Skin epidermis (tissue), 12 donors: ENCODE data around the gene ALG6.
"Not testable (repeated sequence)": the region's sequence is repeated elsewhere in the genome, so short reads cannot be mapped to it uniquely, and the experiment has no call there.

ENCODE experiments used
- H3K27ac ChIP-seq, 21 experiments: fragments of 200-600 bp; sonication (generic) in 11 of 21; one replicate each; pipeline ENCODE4 v1.5.0; 2020; ENCODE audit warnings: mild to moderate bottlenecking in 3 of 21, inconsistent platforms in 2 of 21, moderate library complexity in 2 of 21
- H3K4me3 ChIP-seq, 7 experiments: fragments of 200-600 bp; sonication (generic) in 2 of 7; one replicate each; pipeline ENCODE4 v1.5.0; 2020; ENCODE audit warnings: inconsistent platforms in 2 of 7, mild to moderate bottlenecking in 2 of 7, moderate library complexity in 1 of 7

The ALG6 gene

DNA sequence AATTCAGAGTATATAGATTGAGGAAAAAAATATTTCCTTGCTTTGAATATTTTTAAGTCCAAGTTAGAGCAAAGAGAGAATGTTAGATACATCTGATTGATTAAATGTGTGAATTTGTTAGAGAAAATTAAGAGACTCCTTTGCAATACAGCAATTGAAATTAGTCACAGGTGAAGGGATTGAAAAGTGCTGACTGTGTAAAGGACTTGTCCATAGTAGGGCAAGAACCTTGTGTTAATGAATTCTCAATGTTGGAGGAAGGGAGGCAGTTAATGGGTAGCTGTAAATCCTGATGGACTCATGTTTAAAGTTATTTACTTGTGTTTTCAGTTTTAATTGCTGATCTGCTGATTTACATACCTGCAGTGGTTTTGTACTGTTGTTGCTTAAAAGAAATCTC is 38.6 kb downstream of the ALG6 start:
- H3K4me3 ChIP-seq = no peak overlapping the region
- H3K27ac ChIP-seq = no peak overlapping the region

DNA sequence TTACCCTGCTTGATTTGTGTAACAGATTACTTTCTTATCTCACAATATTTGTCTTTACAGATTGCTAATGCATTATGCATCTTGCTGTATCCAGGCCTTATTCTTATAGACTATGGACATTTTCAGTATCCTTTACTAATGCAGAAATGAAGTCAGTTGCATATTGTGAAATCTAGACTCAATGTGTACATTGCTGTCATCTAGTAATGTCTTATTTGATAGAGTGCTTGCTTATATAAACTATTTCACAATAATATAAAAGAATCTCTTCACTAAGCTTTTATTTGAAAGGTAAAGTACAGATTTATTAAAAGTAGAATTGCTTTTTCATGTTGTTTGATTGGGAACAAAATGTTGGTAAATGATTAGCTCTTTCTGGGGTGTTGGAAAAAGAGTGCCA is 39.6 kb downstream of the ALG6 start:
- Histone ChIP-seq H3K4me3 (no peak overlapping the region), H3K27ac (no peak overlapping the region)

DNA sequence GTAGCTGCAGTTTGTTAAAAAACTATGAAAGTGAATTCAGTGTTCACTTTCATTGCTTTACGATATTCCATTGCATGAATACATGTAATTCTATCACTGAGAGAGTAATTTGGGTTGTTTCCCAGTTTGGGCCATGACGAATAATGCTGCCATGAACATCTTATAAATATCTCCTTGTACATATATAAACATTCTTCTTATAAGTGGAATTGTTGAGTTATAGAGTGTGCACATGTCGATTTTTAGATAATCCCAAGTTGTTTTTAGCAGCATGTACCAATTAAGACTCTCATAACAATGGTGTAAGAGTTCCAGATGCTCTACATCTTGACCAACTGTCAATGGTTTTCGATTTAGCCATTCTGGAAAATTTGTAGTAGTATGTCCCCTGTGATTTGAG is 40.9 kb downstream of the ALG6 start:
- Histone ChIP-seq H3K27ac (no peak overlapping the region), H3K4me3 (no peak overlapping the region)

DNA sequence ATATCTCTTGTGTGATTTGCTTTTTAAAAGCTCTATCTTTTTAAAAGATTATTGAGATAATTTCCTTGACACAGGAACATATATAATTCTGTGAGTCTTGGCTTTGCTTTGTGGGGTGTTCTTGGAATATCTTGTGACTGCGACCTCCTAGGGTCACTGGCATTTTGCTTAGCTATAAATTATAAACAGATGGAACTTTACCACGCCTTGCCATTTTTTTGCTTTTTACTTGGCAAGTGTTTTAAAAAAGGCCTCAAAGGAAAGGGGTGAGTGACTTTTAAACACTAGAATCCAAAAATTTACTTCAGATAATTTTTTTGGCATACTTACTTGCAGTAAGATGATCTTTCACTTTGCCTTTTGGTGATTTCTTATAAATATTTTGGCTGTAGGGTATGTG is 43.6 kb downstream of the ALG6 start:
- no peak overlapping the region for H3K4me3 ChIP-seq
- H3K27ac ChIP-seq = no peak overlapping the region

DNA sequence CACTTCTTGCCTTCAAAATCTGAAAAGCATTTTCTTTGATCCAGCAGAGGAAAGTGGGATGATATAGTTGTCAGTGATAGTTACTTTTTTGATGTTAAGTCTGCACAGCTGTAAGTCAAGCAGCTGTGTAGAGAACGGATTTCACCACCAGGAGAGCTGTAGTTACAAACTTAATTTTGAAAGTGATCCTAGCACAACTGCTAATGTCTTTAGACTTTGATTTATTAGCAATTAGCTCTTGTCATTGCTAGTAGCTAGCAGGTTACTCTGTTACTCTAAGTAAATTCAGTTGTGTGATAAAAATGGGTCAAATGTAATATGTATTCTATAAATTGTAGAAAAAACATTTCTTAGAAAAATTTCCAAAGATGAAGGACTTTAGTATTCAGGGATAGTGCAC is 46.0 kb downstream of the ALG6 start:
- H3K4me3 ChIP-seq = no peak overlapping the region

DNA sequence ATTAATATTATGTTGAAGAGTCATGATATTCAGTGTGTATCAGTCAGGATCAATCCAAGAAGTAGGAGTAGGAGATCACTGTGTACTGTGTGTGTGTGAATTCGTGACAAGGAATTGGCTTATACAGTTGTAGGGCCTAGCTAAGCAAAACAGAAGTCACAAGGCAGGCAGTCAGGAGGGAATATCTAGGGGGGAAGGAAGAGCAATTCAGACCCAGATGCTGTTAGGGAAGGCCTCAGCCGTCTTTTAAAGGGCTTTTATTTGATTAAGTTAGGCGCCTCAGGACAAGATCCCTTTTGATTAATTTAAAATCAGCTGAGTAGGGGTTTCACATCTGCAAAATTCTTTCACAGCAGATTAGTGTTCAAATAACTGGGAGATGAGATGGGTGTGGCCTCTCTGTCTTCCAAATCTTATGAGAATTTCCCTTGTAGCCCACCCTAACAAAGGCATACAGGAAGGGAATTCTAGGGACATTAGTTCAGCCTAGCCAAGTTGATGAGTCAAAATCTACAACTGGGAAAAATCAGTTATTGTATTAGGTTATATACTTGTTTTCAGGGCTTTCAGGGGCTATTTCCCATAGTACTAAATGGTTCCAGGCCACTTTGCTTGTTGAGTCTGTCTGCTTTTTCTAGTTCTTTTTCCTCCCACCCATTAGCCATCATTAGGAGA is 47.4 kb downstream of the ALG6 start:
- H3K27ac ChIP-seq = peak overlapping the region in 1 of 21 experiments; percentile 4
- no peak overlapping the region for H3K4me3 ChIP-seq

More for the DNA sequence above, 46.0 kb downstream of the ALG6 start:
- H3K27ac ChIP-seq = no peak overlapping the region

DNA sequence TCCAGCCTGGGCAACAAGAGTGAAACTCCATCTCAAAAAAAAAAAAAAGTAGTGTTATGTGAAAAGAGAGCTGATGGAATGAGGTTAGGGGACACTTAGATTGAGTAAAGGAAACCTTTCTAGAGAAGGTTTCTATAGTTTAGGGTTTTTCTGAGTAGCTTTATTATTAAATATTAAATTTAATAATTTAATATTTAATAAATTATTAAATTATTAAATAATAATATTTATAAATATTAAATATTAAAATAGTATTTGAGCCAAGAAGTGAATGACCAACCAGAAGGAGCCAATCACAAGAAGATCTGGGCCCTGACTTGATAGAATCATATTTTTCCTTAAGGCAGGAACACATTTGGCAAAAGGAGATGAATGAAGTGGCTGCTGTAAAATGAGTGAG is 50.7 kb downstream of the ALG6 start:
- Histone ChIP-seq H3K27ac (no peak overlapping the region), H3K4me3 (no peak overlapping the region)

GRCh38 chr1:63420746-63421145 is 53.3 kb downstream of the ALG6 start:
- H3K27ac ChIP-seq, H3K4me3 ChIP-seq: not testable (repeated sequence)

- no peak overlapping the region for H3K27ac ChIP-seq
- H3K4me3 ChIP-seq = no peak overlapping the region
Observed at GRCh38 chr1:63423649-63424048, 56.2 kb downstream of the ALG6 start.

GRCh38 chr1:63428815-63429214 is 61.4 kb downstream of the ALG6 start:
- no peak overlapping the region for H3K4me3 ChIP-seq
- H3K27ac ChIP-seq = no peak overlapping the region

- Histone ChIP-seq H3K4me3 (no peak overlapping the region), H3K27ac (no peak overlapping the region)
Observed at GRCh38 chr1:63429281-63429680, 61.9 kb downstream of the ALG6 start.

DNA sequence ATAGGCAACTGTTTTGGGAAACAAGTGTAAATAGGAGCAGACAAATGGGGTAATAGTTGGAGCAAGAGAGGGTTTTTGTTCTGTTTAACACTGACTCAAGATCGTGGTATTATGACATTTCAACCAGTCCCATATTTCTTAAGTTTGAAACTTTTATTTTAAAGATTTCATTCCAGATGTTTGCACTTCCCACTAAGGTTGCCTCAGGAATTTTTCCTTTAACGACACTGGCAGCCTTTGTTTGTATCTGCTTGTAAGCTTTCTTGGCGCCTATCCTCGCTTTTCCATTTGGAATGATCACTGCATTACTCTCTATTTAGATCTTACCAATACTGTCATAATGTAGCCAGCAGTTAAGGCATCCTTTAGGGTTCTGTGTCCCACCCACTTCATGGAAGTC is 67.7 kb downstream of the ALG6 start:
- Histone ChIP-seq H3K27ac (no peak overlapping the region), H3K4me3 (no peak overlapping the region)

GRCh38 chr1:63442141-63442475 is 74.7 kb downstream of the ALG6 start:
- Histone ChIP-seq H3K4me3 (no peak overlapping the region), H3K27ac (no peak overlapping the region)

DNA sequence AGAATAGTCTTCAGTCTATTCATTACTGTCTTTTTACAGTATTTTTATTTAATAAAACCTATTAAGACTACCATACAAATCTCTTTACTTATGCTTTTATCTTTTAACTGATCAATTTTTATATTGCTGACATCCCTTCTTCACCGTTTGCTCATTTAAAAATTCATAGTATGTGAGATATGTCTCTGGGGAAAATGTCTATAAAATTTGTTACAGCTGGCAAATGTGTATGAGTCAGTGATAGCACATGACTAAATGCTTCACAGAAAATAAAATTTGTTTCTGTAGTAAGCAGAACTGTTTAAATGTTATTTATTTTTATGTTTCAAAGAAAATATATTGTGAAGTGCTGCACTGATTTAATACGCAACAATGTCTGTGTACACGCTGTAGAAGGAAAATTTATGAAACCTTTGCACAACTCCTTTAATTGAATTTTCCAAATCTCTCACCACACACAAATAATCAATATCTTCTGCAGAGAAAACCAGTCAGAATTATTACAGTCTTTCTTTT is 81.4 kb downstream of the ALG6 start:
- no peak overlapping the region for H3K4me3 ChIP-seq
- no peak overlapping the region for H3K27ac ChIP-seq

DNA sequence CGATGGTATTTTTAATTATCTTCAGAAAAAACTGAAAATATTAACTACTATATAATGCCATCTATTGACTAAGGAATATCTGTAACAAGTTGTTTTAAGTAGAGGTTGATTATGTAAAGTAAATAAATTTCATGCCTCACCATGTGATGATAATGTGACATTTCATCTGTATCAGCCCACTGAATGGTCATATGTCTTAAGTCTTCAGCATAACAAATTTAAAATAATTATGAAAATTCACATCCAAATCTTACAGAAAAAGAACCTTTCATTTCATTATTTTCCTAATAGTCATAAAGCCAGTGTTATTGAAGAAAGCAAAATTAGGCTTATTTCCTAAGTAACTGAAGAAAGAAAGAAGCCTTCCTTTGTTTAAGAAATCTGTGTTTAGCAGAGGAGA is 83.0 kb downstream of the ALG6 start:
- Histone ChIP-seq H3K4me3 (no peak overlapping the region), H3K27ac (no peak overlapping the region)

DNA sequence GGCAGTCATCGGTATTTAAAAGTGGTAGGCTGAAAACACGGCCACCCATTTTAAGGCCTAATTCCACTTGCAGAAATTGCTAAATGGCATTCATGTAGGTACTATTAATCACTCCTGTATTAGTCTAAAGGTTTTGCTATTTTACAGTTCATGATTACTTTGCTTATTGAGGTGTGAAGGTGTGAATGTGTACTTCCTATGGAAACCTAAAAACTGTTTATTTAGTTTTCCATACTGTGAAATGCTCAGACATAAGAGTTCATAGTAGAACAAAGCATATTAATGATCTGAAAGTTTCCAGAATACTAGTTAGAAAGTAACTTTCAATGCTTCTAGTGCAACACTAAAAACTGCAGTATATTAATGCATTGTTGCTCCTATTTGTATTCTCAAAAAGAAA is 85.8 kb downstream of the ALG6 start:
- H3K27ac ChIP-seq = no peak overlapping the region

GRCh38 chr1:63454269-63454668 is 86.8 kb downstream of the ALG6 start:
- H3K27ac ChIP-seq = no peak overlapping the region
- no peak overlapping the region for H3K4me3 ChIP-seq

More for the DNA sequence above, 85.8 kb downstream of the ALG6 start:
- H3K4me3 ChIP-seq = no peak overlapping the region

DNA sequence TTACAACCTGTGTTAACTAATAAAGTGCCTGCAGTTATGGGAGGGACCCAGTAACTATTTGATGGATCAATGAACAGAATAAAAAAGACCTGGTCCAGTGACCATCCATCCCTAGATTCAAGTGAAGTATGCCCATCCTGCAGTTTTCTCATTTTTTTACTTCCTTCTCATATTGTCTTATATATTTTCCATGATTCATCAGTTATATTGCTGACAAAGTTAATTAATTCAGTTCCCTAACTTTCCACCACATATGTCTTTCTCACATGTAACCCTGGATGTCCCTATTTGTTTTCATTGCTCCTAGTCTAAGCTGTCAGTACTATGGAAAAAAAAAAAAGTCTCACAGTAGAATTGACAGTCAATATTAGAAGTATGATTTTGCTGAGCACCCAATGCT is 91.3 kb downstream of the ALG6 start:
- no peak overlapping the region for H3K27ac ChIP-seq
- no peak overlapping the region for H3K4me3 ChIP-seq

GRCh38 chr1:63461661-63462230 is 94.3 kb downstream of the ALG6 start:
- Histone ChIP-seq H3K27ac (no peak overlapping the region), H3K4me3 (no peak overlapping the region)

DNA sequence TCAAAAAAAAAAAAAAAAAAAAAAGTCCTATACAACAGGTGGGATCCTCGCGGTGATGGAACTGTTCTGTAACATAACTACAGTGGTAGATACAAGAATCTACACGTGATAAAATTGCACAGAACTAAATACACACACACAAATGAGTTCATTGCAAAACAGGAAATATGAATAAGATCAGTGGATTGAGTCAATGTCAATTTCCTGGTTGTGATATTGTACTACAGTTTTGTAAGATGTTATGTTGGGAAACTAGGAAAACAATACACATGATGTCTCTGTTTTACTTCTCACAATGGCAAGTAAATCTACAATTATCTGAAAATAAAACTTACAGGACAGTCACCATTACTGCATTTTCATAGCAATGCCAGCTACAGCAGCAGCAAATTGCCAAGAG is 95.8 kb downstream of the ALG6 start:
- Histone ChIP-seq H3K4me3 (no peak overlapping the region), H3K27ac (no peak overlapping the region)

DNA sequence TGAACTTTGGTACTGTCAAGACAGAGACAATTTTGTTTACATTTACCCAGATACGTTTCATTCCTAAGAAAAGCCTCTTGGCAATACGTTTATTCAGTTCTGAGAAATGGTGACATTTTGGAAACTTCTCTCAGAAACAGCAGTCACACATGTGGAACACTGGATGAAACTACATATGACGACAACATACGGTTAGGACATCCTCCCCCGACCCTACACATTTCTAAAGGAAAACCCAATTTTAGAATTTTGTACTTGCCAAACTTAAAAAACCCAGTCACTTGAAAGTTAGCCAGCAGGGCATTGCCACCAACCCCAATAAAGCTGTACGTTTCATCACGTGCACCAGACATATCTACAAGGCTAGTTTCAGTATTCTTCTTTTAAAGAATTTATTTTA is 98.8 kb downstream of the ALG6 start:
- no peak overlapping the region for H3K4me3 ChIP-seq
- H3K27ac ChIP-seq = no peak overlapping the region

DNA sequence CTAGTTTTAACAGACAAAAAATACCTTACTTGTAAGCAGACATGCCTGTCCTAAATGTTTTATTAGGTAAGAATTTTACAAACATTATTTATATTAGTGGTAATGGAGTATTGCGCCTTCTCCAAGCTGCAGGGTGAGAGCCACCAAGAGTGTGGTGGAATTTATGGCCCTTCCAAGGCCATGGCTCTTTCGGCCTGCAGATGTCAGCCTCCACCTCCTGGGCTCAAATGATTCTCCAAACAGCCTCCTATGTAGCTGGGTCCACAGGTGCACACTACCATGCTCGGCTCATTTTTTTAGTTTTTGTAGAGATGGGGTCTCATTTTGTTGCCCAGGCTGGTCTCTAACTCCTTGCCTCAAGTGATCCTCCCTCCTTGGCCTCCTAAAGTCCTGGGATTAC is 99.3 kb downstream of the ALG6 start:
- H3K27ac ChIP-seq = no peak overlapping the region
- H3K4me3 ChIP-seq = no peak overlapping the region
